Measurements from ENCODE around the gene TNN. TPM values are rescaled to one million over a fixed set of nuclear protein-coding genes. Genes with fewer than 3 reads are reported as not detected.

TNN gene
- total RNA-seq, 5 donors from 2014 or later (not counting 1 experiment from before 2014, with no cell fraction given) = not detected

GRCh38 chr1:175033953-175034352 lies 33.7 kb upstream of the TNN start:
- ATAC-seq (replicated peaks in 1 of 4) (no peak), DNase-seq (no peak)
- ChIA-PET CTCF (no interaction called here), POLR2A (interaction anchor here in 1 of 2 donors (0.5 kb wide), 1 partner anchor 913 kb away, joined by 5 read pairs; no protein-coding TSS in a partner anchor)
- Histone ChIP-seq H3K27ac (ENCODE audit: low read length) (no peak overlapping the region), H3K27me3 (replicated peaks in 1 of 2; ENCODE audit: control insufficient read depth in 2 of 2, extremely low read depth in 1 of 2, insufficient read depth in 2 of 2, low read length in 1 of 2) (no peaks in the 10 kb centered on the region), H3K36me3 (ENCODE audit: control insufficient read depth in 2 of 2, extremely low read depth in 1 of 2, insufficient read depth in 1 of 2, low read length in 1 of 2) (no peaks in the 10 kb centered on the region), H3K4me3 (ENCODE audit: control insufficient read depth in 1 of 2, extremely low read depth in 1 of 2, low read length in 1 of 2) (no peak overlapping the region), H3K9me3 (no peaks in the 10 kb centered on the region), H3K4me1 (ENCODE audit: control insufficient read depth in 1 of 2, extremely low read depth in 1 of 2, insufficient read depth in 2 of 2, low read length in 2 of 2) (peaks cover 0 to 8% of the 10 kb centered on the region in 2 experiments)
- 93% methylated on average over 3 of the region's 4 CpGs for WGBS (ENCODE audit: insufficient coverage)
- Mint-ChIP-seq H3K9me3 (no peaks in the 10 kb centered on the region), H3K4me3 (no peak overlapping the region), H3K4me1 (peaks cover 6 to 8% (median 7%) of the 10 kb centered on the region in 3 donors), H3K27ac (no peak overlapping the region), H3K36me3 (no peaks in the 10 kb centered on the region), H3K27me3 (peaks cover 2 to 3% of the 10 kb centered on the region in 2 donors)

GRCh38 chr1:175034775-175035174 lies 32.9 kb upstream of the TNN start:
- no peak overlapping the region for H3K4me3 Mint-ChIP-seq
- WGBS (ENCODE audit: insufficient coverage) = no CpG with 5 or more reads among the region's 2 CpGs
- no peak for DNase-seq

GRCh38 chr1:175035865-175036264 lies 31.8 kb upstream of the TNN start:
- Histone ChIP-seq H3K4me1 (ENCODE audit: control insufficient read depth in 1 of 2, extremely low read depth in 1 of 2, insufficient read depth in 2 of 2, low read length in 2 of 2) (no peaks in the 10 kb centered on the region), H3K27ac (ENCODE audit: low read length) (no peak overlapping the region), H3K36me3 (ENCODE audit: control insufficient read depth in 2 of 2, extremely low read depth in 1 of 2, insufficient read depth in 1 of 2, low read length in 1 of 2) (no peaks in the 10 kb centered on the region), H3K4me3 (ENCODE audit: control insufficient read depth in 1 of 2, extremely low read depth in 1 of 2, low read length in 1 of 2) (no peak overlapping the region), H3K27me3 (replicated peaks in 1 of 2; ENCODE audit: control insufficient read depth in 2 of 2, extremely low read depth in 1 of 2, insufficient read depth in 2 of 2, low read length in 1 of 2) (no peaks in the 10 kb centered on the region), H3K9me3 (no peaks in the 10 kb centered on the region)
- Mint-ChIP-seq H3K9me3 (no peaks in the 10 kb centered on the region), H3K4me1 (no peaks in the 10 kb centered on the region), H3K27me3 (peaks cover 2 to 3% of the 10 kb centered on the region in 2 donors), H3K4me3 (no peak overlapping the region), H3K36me3 (no peaks in the 10 kb centered on the region), H3K27ac (no peak overlapping the region)
- DNase-seq = no peak
- WGBS (ENCODE audit: insufficient coverage) = 76% methylated on average over 3 of the region's 6 CpGs
- no peak for ATAC-seq (replicated peaks in 1 of 4)
- ChIA-PET POLR2A (no interaction called here), CTCF (no interaction called here)

More at GRCh38 chr1:175034775-175035174, 32.9 kb upstream of the TNN start:
- Histone ChIP-seq H3K36me3 (ENCODE audit: control insufficient read depth in 2 of 2, extremely low read depth in 1 of 2, insufficient read depth in 1 of 2, low read length in 1 of 2) (no peaks in the 10 kb centered on the region), H3K4me1 (ENCODE audit: control insufficient read depth in 1 of 2, extremely low read depth in 1 of 2, insufficient read depth in 2 of 2, low read length in 2 of 2) (peaks cover 0 to 2% of the 10 kb centered on the region in 2 experiments), H3K27me3 (replicated peaks in 1 of 2; ENCODE audit: control insufficient read depth in 2 of 2, extremely low read depth in 1 of 2, insufficient read depth in 2 of 2, low read length in 1 of 2) (no peaks in the 10 kb centered on the region), H3K4me3 (ENCODE audit: control insufficient read depth in 1 of 2, extremely low read depth in 1 of 2, low read length in 1 of 2) (no peak overlapping the region), H3K27ac (ENCODE audit: low read length) (no peak overlapping the region), H3K9me3 (no peaks in the 10 kb centered on the region)
- Mint-ChIP-seq H3K9me3 (no peaks in the 10 kb centered on the region), H3K27ac (no peak overlapping the region), H3K36me3 (no peaks in the 10 kb centered on the region), H3K4me1 (peaks cover 0 to 2% (median under 1%) of the 10 kb centered on the region in 3 donors), H3K27me3 (peaks cover 2 to 3% of the 10 kb centered on the region in 2 donors)
- CTCF ChIA-PET = interaction anchor here in 1 of 2 donors (0.8 kb wide), 1 partner anchor 263 kb away, joined by 3 read pairs; no protein-coding TSS in a partner anchor
- POLR2A ChIA-PET = no interaction called here
- no peak for ATAC-seq (replicated peaks in 1 of 4)

- ChIA-PET POLR2A (no interaction called here), CTCF (interaction anchor here in 1 of 2 donors (0.6 to 0.7 kb wide), 2 partner anchors 18 to 866 kb away, joined by 3 to 7 read pairs; no protein-coding TSS in a partner anchor)
- H3K27ac Mint-ChIP-seq = no peak overlapping the region
- Histone ChIP-seq H3K27me3 (replicated peaks in 1 of 2; ENCODE audit: control insufficient read depth in 2 of 2, extremely low read depth in 1 of 2, insufficient read depth in 2 of 2, low read length in 1 of 2) (no peaks in the 10 kb centered on the region), H3K9me3 (no peaks in the 10 kb centered on the region), H3K4me3 (ENCODE audit: control insufficient read depth in 1 of 2, extremely low read depth in 1 of 2, low read length in 1 of 2) (no peak overlapping the region), H3K4me1 (ENCODE audit: control insufficient read depth in 1 of 2, extremely low read depth in 1 of 2, insufficient read depth in 2 of 2, low read length in 2 of 2) (no peaks in the 10 kb centered on the region), H3K36me3 (ENCODE audit: control insufficient read depth in 2 of 2, extremely low read depth in 1 of 2, insufficient read depth in 1 of 2, low read length in 1 of 2) (no peaks in the 10 kb centered on the region), H3K27ac (ENCODE audit: low read length) (no peak overlapping the region)
- WGBS (ENCODE audit: insufficient coverage) = no CpG with 5 or more reads among the region's 3 CpGs
- H3K27me3 Mint-ChIP-seq = peaks cover 2 to 3% of the 10 kb centered on the region in 2 donors
- no peaks in the 10 kb centered on the region for H3K9me3 Mint-ChIP-seq
- DNase-seq = no peak
- H3K36me3 Mint-ChIP-seq = no peaks in the 10 kb centered on the region
- H3K4me3 Mint-ChIP-seq = no peak overlapping the region
- no peaks in the 10 kb centered on the region for H3K4me1 Mint-ChIP-seq
- no peak for ATAC-seq (replicated peaks in 1 of 4)
These were observed 31.2 kb upstream of the TNN start for GRCh38 chr1:175036476-175036875.

GRCh38 chr1:175037416-175037815 lies 30.2 kb upstream of the TNN start:
- Histone ChIP-seq H3K4me3 (ENCODE audit: control insufficient read depth in 1 of 2, extremely low read depth in 1 of 2, low read length in 1 of 2) (no peak overlapping the region), H3K4me1 (ENCODE audit: control insufficient read depth in 1 of 2, extremely low read depth in 1 of 2, insufficient read depth in 2 of 2, low read length in 2 of 2) (no peaks in the 10 kb centered on the region), H3K27ac (ENCODE audit: low read length) (no peak overlapping the region), H3K27me3 (replicated peaks in 1 of 2; ENCODE audit: control insufficient read depth in 2 of 2, extremely low read depth in 1 of 2, insufficient read depth in 2 of 2, low read length in 1 of 2) (peaks cover 0 to 2% of the 10 kb centered on the region in 2 experiments), H3K9me3 (no peaks in the 10 kb centered on the region), H3K36me3 (ENCODE audit: control insufficient read depth in 2 of 2, extremely low read depth in 1 of 2, insufficient read depth in 1 of 2, low read length in 1 of 2) (no peaks in the 10 kb centered on the region)
- no peak for ATAC-seq (replicated peaks in 1 of 4)
- DNase-seq = no peak
- H3K27me3 Mint-ChIP-seq = peaks cover 2 to 3% of the 10 kb centered on the region in 2 donors
- ChIA-PET CTCF (no interaction called here), POLR2A (no interaction called here)
- H3K4me1 Mint-ChIP-seq = no peaks in the 10 kb centered on the region
- WGBS (ENCODE audit: insufficient coverage) = no CpG with 5 or more reads among the region's 7 CpGs
- H3K36me3 Mint-ChIP-seq = no peaks in the 10 kb centered on the region
- H3K9me3 Mint-ChIP-seq = no peaks in the 10 kb centered on the region
- H3K4me3 Mint-ChIP-seq = no peak overlapping the region
- H3K27ac Mint-ChIP-seq = no peak overlapping the region

- Histone ChIP-seq H3K27me3 (replicated peaks in 1 of 2; ENCODE audit: control insufficient read depth in 2 of 2, extremely low read depth in 1 of 2, insufficient read depth in 2 of 2, low read length in 1 of 2) (peaks cover 0 to 11% of the 10 kb centered on the region in 2 experiments), H3K9me3 (no peaks in the 10 kb centered on the region), H3K4me3 (ENCODE audit: control insufficient read depth in 1 of 2, extremely low read depth in 1 of 2, low read length in 1 of 2) (no peak overlapping the region), H3K4me1 (ENCODE audit: control insufficient read depth in 1 of 2, extremely low read depth in 1 of 2, insufficient read depth in 2 of 2, low read length in 2 of 2) (no peaks in the 10 kb centered on the region), H3K27ac (ENCODE audit: low read length) (no peak overlapping the region), H3K36me3 (ENCODE audit: control insufficient read depth in 2 of 2, extremely low read depth in 1 of 2, insufficient read depth in 1 of 2, low read length in 1 of 2) (no peaks in the 10 kb centered on the region)
- no peak overlapping the region for H3K4me3 Mint-ChIP-seq
- peaks cover 3 to 14% of the 10 kb centered on the region in 2 donors for H3K27me3 Mint-ChIP-seq
- H3K36me3 Mint-ChIP-seq = no peaks in the 10 kb centered on the region
- no peaks in the 10 kb centered on the region for H3K4me1 Mint-ChIP-seq
- DNase-seq (no peak), ATAC-seq (replicated peaks in 1 of 4) (no peak)
- H3K9me3 Mint-ChIP-seq = no peaks in the 10 kb centered on the region
- H3K27ac Mint-ChIP-seq = no peak overlapping the region
- 71% methylated on average over 2 of the region's 4 CpGs for WGBS (ENCODE audit: insufficient coverage)
- ChIA-PET CTCF (interaction anchor here in 1 of 2 donors (0.6 to 1.7 kb wide), 4 partner anchors 11 to 85 kb away, joined by 3 to 5 read pairs (median 3); no protein-coding TSS in a partner anchor), POLR2A (interaction anchor here in 1 of 2 donors (0.7 kb wide), 1 partner anchor 70 kb away, joined by 3 read pairs; no protein-coding TSS in a partner anchor)
These were observed 27.2 kb upstream of the TNN start for GRCh38 chr1:175040324-175040879.

Measured in T-cell (primary cell).